Ovary (tissue), 9 donors: Measurements from ENCODE around the gene LRRC4C. TPM values are rescaled to one million over a fixed set of nuclear protein-coding genes. Genes with fewer than 3 reads are reported as not detected.

Experiments
- DNase-seq, 5 donors: peaks; one replicate each; pipeline ENCODE4 v3.0.0-alpha.2; 2019 to 2020
- H3K27ac ChIP-seq, 2 donors: fragments of 200-600 bp; one replicate each; pipeline versions ENCODE4 v1.5.1 to v1.8.0; 2019 to 2022
- H3K27me3 ChIP-seq: fragments of 200-600 bp; one replicate; pipeline ENCODE4 v1.8.0; 2022
- H3K36me3 ChIP-seq: fragments of 200-600 bp; sonication (generic); one replicate; pipeline ENCODE4 v1.5.1; 2019
- H3K4me1 ChIP-seq: one replicate; pipeline ENCODE4 v1.8.1; 2013; ENCODE audit warnings: mild to moderate bottlenecking, moderate library complexity; ENCODE audit not compliant: insufficient read depth
- H3K4me3 ChIP-seq: fragments of 200-600 bp; sonication (generic); one replicate; pipeline ENCODE4 v1.5.1; 2017
- H3K9me3 ChIP-seq, 2 donors: fragments of 200-600 bp in 1 of 2; sonication (generic) in 1 of 2; one replicate each; pipeline versions ENCODE4 v1.5.1 to v1.8.1; 2013 to 2019; ENCODE audit warnings: mild to moderate bottlenecking in 1 of 2, moderate library complexity in 1 of 2
- EP300 ChIP-seq: sonication (generic); formaldehyde crosslinking; IDR thresholded peaks from one replicate; pipeline ENCODE4 v1.6.1; 2017; ENCODE audit warnings: antibody characterized with exemption
- POLR2A ChIP-seq: fragments of 450-650 bp; IDR thresholded peaks from one replicate; pipeline ENCODE4 v1.6.1; 2017; ENCODE audit warnings: antibody characterized with exemption, mild to moderate bottlenecking, moderate library complexity
- WGBS, 3 donors: extraction: QIAGEN DNeasy Blood & Tissue Kit in 1 of 3; methylation state at CpG; one replicate each; pipeline versions ENCODE4 v1.1.5 to v1.1.7; 2013 to 2017; 5-methylcytosine and 5-hydroxymethylcytosine counted together
- intact Hi-C, 4 donors: fragments of 100-400 bp; cut with DNase I; formaldehyde crosslinking; loops; one replicate each; pipeline versions ENCODE4 v1.11.0 to v1.15.1; 2022 to 2023
- polyA plus RNA-seq, 2 donors: library from polyadenylated mRNA; stranded (reverse); fragments of 200-250 nt in 1 of 2; fragments of 350-450 nt in 1 of 2; fragmentation: Illumina TruSeq in 1 of 2; extraction: RNeasy Lipid Tissue Mini Kit (QIAGEN cat#74804) in 1 of 2; gene quantifications; one replicate each; pipeline ENCODE4 v1.2.3, GENCODE V29; 2013 to 2014
- total RNA-seq, 7 donors: library from RNA; depleted of rRNA in 2 of 7; stranded (reverse); fragments of >200 nt in 2 of 7; fragmentation: NEBNext Ultra II Directional in 3 of 7; extraction: Animal tissue kit (Norgen Biotek cat#: 25700) in 3 of 7; gene quantifications; one replicate each; pipeline versions ENCODE4 v1.1.0 to v1.2.4, GENCODE V29; 2016 to 2023
- TF ChIP-seq, protein P1 (sequence below), 3 donors: fragments of 450-650 bp in 2 of 3; fragments of 200-600 bp in 1 of 3; IDR thresholded peaks; one replicate each; pipeline versions ENCODE4 v1.5.1 to v1.8.0; 2016 to 2022; ENCODE audit warnings: antibody characterized with exemption in 3 of 3, mild to moderate bottlenecking in 1 of 3
- donor health status: DM: no; HTN: no; CAD: no; lungs with moderate emphysema.
- donor health status: DM: no; HTN: no; CAD: no.
- donor health status: Bipolar disorder and iron deficiency.
- donor health status: DM: yes; HTN: yes; CAD: no.
- donor health status: DM: no; HTN: no; CAD: no.
- donor health status: DM: yes; HTN: yes; CAD: no.

Gene LRRC4C
- total and polyA plus RNA-seq, 9 donors, result 0.15 to 12.5 (median 0.78) TPM

- intact Hi-C loops, result no loop called here
These were observed 38.5 kb upstream of the LRRC4C start for GRCh38 chr11:41497974-41498373.

GRCh38 chr11:41494716-41495115, 35.3 kb upstream of the LRRC4C start:
- no peaks in the 10 kb centered on the region for H3K9me3 ChIP-seq
- no peak overlapping the region for H3K4me3 ChIP-seq
- DNase-seq, result no peak
- H3K27me3 ChIP-seq, result no peaks in the 10 kb centered on the region
- intact Hi-C loops, result no loop called here
- 58 to 73% (median 59%) methylated on average over 1 of the region's 1 CpG for WGBS, 3 donors
- no peak for TF ChIP-seq POLR2A
- TF ChIP-seq, protein P1, sequence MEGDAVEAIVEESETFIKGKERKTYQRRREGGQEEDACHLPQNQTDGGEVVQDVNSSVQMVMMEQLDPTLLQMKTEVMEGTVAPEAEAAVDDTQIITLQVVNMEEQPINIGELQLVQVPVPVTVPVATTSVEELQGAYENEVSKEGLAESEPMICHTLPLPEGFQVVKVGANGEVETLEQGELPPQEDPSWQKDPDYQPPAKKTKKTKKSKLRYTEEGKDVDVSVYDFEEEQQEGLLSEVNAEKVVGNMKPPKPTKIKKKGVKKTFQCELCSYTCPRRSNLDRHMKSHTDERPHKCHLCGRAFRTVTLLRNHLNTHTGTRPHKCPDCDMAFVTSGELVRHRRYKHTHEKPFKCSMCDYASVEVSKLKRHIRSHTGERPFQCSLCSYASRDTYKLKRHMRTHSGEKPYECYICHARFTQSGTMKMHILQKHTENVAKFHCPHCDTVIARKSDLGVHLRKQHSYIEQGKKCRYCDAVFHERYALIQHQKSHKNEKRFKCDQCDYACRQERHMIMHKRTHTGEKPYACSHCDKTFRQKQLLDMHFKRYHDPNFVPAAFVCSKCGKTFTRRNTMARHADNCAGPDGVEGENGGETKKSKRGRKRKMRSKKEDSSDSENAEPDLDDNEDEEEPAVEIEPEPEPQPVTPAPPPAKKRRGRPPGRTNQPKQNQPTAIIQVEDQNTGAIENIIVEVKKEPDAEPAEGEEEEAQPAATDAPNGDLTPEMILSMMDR (IDR thresholded peaks at IDR 0.05), result no peak
- TF ChIP-seq EP300, result no peak
- no peak overlapping the region for H3K27ac ChIP-seq
- no peaks in the 10 kb centered on the region for H3K36me3 ChIP-seq
- no peaks in the 10 kb centered on the region for H3K4me1 ChIP-seq

More at GRCh38 chr11:41497974-41498373, 38.5 kb upstream of the LRRC4C start:
- no peak overlapping the region for H3K4me3 ChIP-seq
- 1 to 3% (median 1%) methylated on average over 2 of the region's 2 CpGs for WGBS, 3 donors
- no peak overlapping the region for H3K27ac ChIP-seq
- no peak for DNase-seq
- H3K4me1 ChIP-seq, result no peaks in the 10 kb centered on the region
- TF ChIP-seq, protein P1 (IDR thresholded peaks at IDR 0.05), result no peak
- TF ChIP-seq EP300 (no peak), POLR2A (no peak)
- H3K9me3 ChIP-seq, result peaks cover 0 to 3% of the 10 kb centered on the region in 2 donors
- no peaks in the 10 kb centered on the region for H3K36me3 ChIP-seq
- H3K27me3 ChIP-seq, result no peaks in the 10 kb centered on the region

GRCh38 chr11:41486424-41486823, 27.0 kb upstream of the LRRC4C start:
- WGBS, 3 donors, result 54 to 68% (median 54%) methylated on average over 2 of the region's 2 CpGs
- TF ChIP-seq, protein P1 (IDR thresholded peaks at IDR 0.05), result no peak
- TF ChIP-seq EP300, result no peak
- TF ChIP-seq POLR2A, result no peak

GRCh38 chr11:41483956-41484355, 24.5 kb upstream of the LRRC4C start:
- TF ChIP-seq EP300, result no peak
- TF ChIP-seq, protein P1 (IDR thresholded peaks at IDR 0.05), result no peak
- no peak for TF ChIP-seq POLR2A
- H3K4me3 ChIP-seq, result no peak overlapping the region
- no peaks in the 10 kb centered on the region for H3K36me3 ChIP-seq
- no peaks in the 10 kb centered on the region for H3K4me1 ChIP-seq
- H3K27me3 ChIP-seq, result peaks cover 3% of the 10 kb centered on the region
- no peaks in the 10 kb centered on the region for H3K9me3 ChIP-seq
- no peak overlapping the region for H3K27ac ChIP-seq
- intact Hi-C loops, result no loop called here
- WGBS, 3 donors, result 48 to 52% (median 49%) methylated on average over 3 of the region's 3 CpGs
- DNase-seq, result no peak

More at GRCh38 chr11:41486424-41486823, 27.0 kb upstream of the LRRC4C start:
- H3K4me1 ChIP-seq, result no peaks in the 10 kb centered on the region
- no peak for DNase-seq
- H3K4me3 ChIP-seq, result no peak overlapping the region
- H3K36me3 ChIP-seq, result no peaks in the 10 kb centered on the region
- H3K27ac ChIP-seq, result no peak overlapping the region
- H3K27me3 ChIP-seq, result no peaks in the 10 kb centered on the region
- no peaks in the 10 kb centered on the region for H3K9me3 ChIP-seq
- intact Hi-C loops, result no loop called here
